ENCODE data around the gene ZNF362. TPM values are rescaled to one million over a fixed set of nuclear protein-coding genes. Genes with fewer than 3 reads are reported as not detected.

The ZNF362 gene
- total and polyA plus RNA-seq, 2 experiments from 2014 or later: 11.0 to 12.9 TPM

DNA sequence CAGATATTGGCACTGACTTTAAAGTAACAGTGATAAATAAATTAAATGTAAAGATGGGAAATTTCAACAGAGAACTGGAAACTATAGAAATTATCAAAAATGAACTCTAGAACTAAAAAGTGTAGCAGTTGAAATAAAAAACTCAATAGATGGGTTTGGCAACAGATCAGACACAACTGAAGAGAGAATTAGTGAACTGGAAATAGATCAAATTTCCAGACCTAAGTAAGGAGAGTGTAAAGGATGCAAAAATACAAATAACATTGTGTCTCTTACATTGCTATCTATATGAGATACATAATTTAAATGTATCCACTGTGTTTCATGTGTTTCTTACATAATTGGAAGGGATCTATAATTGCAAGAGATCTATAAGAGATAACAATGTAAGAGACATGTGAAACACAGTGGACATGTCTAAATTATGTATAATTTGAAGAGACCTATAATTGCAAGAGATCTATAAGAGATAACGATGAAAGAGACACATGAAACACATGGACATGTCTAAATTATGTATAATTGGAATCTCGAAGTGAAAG, 32.1 kb upstream of the ZNF362 start:
- H3K79me2 ChIP-seq (replicated peaks; ENCODE audit: insufficient read depth): no peaks in the 10 kb centered on the region
- TF ChIP-seq POLR2AphosphoS5 (IDR thresholded peaks at IDR 0.05; ENCODE audit: low read depth) (no peak), CREB1 (CRISPR knock-in tag; IDR thresholded peaks at IDR 0.05; ENCODE audit: low read depth) (no peak), STAT1 (IDR thresholded peaks at IDR 0.05; ENCODE audit: unreplicated experiment) (no peak), ZNF331 (CRISPR knock-in tag; IDR thresholded peaks at IDR 0.05; ENCODE audit: low read depth) (no peak), EZH2phosphoT487 (IDR thresholded peaks at IDR 0.05; ENCODE audit: unreplicated experiment) (no peak), EZH2 (IDR thresholded peaks at IDR 0.05; ENCODE audit: low read depth, unreplicated experiment) (no peak), NANOG (IDR thresholded peaks at IDR 0.05; ENCODE audit: borderline replicate concordance) (no peak), ZNF114 (CRISPR knock-in tag; IDR thresholded peaks at IDR 0.05) (no peak)
- TF ChIP-seq, protein P1, sequence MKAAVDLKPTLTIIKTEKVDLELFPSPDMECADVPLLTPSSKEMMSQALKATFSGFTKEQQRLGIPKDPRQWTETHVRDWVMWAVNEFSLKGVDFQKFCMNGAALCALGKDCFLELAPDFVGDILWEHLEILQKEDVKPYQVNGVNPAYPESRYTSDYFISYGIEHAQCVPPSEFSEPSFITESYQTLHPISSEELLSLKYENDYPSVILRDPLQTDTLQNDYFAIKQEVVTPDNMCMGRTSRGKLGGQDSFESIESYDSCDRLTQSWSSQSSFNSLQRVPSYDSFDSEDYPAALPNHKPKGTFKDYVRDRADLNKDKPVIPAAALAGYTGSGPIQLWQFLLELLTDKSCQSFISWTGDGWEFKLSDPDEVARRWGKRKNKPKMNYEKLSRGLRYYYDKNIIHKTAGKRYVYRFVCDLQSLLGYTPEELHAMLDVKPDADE (IDR thresholded peaks at IDR 0.05): no peak
- TF ChIP-seq, protein P2, sequence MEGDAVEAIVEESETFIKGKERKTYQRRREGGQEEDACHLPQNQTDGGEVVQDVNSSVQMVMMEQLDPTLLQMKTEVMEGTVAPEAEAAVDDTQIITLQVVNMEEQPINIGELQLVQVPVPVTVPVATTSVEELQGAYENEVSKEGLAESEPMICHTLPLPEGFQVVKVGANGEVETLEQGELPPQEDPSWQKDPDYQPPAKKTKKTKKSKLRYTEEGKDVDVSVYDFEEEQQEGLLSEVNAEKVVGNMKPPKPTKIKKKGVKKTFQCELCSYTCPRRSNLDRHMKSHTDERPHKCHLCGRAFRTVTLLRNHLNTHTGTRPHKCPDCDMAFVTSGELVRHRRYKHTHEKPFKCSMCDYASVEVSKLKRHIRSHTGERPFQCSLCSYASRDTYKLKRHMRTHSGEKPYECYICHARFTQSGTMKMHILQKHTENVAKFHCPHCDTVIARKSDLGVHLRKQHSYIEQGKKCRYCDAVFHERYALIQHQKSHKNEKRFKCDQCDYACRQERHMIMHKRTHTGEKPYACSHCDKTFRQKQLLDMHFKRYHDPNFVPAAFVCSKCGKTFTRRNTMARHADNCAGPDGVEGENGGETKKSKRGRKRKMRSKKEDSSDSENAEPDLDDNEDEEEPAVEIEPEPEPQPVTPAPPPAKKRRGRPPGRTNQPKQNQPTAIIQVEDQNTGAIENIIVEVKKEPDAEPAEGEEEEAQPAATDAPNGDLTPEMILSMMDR (conservative IDR thresholded peaks at IDR 0.05; ENCODE audit: low read depth in 2 of 2): no peak
- TF ChIP-seq, protein P3, sequence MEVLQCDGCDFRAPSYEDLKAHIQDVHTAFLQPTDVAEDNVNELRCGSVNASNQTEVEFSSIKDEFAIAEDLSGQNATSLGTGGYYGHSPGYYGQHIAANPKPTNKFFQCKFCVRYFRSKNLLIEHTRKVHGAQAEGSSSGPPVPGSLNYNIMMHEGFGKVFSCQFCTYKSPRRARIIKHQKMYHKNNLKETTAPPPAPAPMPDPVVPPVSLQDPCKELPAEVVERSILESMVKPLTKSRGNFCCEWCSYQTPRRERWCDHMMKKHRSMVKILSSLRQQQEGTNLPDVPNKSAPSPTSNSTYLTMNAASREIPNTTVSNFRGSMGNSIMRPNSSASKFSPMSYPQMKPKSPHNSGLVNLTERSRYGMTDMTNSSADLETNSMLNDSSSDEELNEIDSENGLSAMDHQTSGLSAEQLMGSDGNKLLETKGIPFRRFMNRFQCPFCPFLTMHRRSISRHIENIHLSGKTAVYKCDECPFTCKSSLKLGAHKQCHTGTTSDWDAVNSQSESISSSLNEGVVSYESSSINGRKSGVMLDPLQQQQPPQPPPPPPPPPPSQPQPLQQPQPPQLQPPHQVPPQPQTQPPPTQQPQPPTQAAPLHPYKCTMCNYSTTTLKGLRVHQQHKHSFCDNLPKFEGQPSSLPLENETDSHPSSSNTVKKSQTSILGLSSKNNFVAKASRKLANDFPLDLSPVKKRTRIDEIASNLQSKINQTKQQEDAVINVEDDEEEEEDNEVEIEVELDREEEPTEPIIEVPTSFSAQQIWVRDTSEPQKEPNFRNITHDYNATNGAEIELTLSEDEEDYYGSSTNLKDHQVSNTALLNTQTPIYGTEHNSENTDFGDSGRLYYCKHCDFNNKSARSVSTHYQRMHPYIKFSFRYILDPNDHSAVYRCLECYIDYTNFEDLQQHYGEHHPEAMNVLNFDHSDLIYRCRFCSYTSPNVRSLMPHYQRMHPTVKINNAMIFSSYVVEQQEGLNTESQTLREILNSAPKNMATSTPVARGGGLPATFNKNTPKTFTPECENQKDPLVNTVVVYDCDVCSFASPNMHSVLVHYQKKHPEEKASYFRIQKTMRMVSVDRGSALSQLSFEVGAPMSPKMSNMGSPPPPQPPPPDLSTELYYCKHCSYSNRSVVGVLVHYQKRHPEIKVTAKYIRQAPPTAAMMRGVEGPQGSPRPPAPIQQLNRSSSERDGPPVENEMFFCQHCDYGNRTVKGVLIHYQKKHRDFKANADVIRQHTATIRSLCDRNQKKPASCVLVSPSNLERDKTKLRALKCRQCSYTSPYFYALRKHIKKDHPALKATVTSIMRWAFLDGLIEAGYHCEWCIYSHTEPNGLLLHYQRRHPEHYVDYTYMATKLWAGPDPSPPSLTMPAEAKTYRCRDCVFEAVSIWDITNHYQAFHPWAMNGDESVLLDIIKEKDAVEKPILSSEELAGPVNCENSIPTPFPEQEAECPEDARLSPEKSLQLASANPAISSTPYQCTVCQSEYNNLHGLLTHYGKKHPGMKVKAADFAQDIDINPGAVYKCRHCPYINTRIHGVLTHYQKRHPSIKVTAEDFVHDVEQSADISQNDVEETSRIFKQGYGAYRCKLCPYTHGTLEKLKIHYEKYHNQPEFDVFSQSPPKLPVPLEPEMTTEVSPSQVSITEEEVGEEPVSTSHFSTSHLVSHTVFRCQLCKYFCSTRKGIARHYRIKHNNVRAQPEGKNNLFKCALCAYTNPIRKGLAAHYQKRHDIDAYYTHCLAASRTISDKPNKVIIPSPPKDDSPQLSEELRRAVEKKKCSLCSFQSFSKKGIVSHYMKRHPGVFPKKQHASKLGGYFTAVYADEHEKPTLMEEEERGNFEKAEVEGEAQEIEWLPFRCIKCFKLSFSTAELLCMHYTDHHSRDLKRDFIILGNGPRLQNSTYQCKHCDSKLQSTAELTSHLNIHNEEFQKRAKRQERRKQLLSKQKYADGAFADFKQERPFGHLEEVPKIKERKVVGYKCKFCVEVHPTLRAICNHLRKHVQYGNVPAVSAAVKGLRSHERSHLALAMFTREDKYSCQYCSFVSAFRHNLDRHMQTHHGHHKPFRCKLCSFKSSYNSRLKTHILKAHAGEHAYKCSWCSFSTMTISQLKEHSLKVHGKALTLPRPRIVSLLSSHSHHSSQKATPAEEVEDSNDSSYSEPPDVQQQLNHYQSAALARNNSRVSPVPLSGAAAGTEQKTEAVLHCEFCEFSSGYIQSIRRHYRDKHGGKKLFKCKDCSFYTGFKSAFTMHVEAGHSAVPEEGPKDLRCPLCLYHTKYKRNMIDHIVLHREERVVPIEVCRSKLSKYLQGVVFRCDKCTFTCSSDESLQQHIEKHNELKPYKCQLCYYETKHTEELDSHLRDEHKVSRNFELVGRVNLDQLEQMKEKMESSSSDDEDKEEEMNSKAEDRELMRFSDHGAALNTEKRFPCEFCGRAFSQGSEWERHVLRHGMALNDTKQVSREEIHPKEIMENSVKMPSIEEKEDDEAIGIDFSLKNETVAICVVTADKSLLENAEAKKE (CRISPR knock-in tag; IDR thresholded peaks at IDR 0.05): no peak
- TF ChIP-seq, protein P4, sequence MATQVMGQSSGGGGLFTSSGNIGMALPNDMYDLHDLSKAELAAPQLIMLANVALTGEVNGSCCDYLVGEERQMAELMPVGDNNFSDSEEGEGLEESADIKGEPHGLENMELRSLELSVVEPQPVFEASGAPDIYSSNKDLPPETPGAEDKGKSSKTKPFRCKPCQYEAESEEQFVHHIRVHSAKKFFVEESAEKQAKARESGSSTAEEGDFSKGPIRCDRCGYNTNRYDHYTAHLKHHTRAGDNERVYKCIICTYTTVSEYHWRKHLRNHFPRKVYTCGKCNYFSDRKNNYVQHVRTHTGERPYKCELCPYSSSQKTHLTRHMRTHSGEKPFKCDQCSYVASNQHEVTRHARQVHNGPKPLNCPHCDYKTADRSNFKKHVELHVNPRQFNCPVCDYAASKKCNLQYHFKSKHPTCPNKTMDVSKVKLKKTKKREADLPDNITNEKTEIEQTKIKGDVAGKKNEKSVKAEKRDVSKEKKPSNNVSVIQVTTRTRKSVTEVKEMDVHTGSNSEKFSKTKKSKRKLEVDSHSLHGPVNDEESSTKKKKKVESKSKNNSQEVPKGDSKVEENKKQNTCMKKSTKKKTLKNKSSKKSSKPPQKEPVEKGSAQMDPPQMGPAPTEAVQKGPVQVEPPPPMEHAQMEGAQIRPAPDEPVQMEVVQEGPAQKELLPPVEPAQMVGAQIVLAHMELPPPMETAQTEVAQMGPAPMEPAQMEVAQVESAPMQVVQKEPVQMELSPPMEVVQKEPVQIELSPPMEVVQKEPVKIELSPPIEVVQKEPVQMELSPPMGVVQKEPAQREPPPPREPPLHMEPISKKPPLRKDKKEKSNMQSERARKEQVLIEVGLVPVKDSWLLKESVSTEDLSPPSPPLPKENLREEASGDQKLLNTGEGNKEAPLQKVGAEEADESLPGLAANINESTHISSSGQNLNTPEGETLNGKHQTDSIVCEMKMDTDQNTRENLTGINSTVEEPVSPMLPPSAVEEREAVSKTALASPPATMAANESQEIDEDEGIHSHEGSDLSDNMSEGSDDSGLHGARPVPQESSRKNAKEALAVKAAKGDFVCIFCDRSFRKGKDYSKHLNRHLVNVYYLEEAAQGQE (IDR thresholded peaks at IDR 0.05; ENCODE audit: unreplicated experiment): no peak
- no peak overlapping the region for H2AFZ ChIP-seq
- DNase-seq (ENCODE audit: low spot score) (no peak), ATAC-seq (no peak)
- Mint-ChIP-seq H3K27ac (no peak overlapping the region), H3K4me3 (no peak overlapping the region), H3K36me3 (ENCODE audit: low read depth) (peaks cover 3% of the 10 kb centered on the region; the same call in 1 of the 3 replicates), H3K9me3 (peaks cover 16% of the 10 kb centered on the region), H3K27me3 (ENCODE audit: insufficient read depth, low read depth, poor library complexity) (peaks cover 2% of the 10 kb centered on the region), H3K4me1 (peaks cover 8% of the 10 kb centered on the region; the same call in 2 of the 3 replicates)
- H3K4me1 ChIP-seq (ENCODE audit: insufficient read depth): no peaks in the 10 kb centered on the region
- no peak overlapping the region for H3K4me3 ChIP-seq
- 0 out of 2 replicates have a peak, but pooled peaks cover 4% of the 10 kb centered on the region for H3K9me2 ChIP-seq (ENCODE audit: insufficient read depth)
- H3K36me3 ChIP-seq (ENCODE audit: insufficient read depth): no peaks in the 10 kb centered on the region; the same call in 1 of the 2 replicates
- no peaks in the 10 kb centered on the region for H4K20me1 ChIP-seq (replicated peaks; ENCODE audit: insufficient read depth)
- H3K4me2 ChIP-seq: no peak overlapping the region
- H3K27ac ChIP-seq (ENCODE audit: low read depth): no peak overlapping the region
- H3K27me3 ChIP-seq (ENCODE audit: insufficient read depth): no peaks in the 10 kb centered on the region
- no peaks in the 10 kb centered on the region for H3F3A ChIP-seq (replicated peaks; ENCODE audit: low read depth)
